HG02973 (cell line): Measurements from ENCODE around the gene POM121L2.

Experiments used
- ATAC-seq: cut with Tn5 transposase; IDR thresholded peaks from one replicate; pipeline ENCODE4 v1.9.1; 2021; ENCODE audit warnings: moderate library complexity; ENCODE audit not compliant: unreplicated experiment

POM121L2 gene

DNA sequence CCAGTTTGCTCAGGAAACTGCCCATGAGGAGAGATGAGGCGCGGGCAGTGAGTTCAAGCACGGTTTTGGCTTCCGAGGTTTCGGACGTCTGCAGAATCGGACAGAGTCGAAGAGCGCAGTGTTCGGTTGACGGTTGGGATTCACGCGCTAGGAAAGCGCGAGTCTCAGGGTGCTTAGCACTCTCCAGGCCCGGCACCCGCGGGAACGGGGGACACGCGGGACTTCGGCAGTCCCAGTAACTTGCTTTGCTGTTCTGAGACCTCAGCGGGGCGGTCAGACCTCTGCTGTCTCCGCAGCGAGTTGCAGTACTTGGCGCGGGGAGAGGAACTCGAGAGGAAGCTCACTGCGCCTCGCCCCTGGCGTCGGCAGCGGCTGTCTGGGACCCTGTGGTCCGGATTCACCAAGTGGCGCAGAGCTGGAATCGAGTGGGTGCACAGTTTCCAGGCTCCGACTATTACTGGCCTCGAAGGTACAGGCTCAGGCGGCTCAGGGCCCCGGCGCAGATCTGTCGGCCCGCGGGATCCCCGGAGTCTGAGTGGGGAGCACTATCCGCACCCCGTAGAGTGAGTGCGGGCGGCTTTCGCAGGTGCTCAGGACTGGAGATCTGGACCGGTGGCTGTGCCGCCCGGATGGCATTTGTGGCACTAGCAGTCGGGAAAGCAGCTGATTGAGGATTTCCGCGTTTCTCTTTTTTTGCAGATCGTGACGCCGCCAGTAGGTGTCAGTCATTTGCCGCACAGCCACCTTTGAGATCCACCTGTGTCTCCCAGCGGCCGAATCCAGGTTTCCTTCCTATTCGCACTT is at the start of gene POM121L2:
TSS of gene POM121L2 (minus strand) at position 128 of the 804 bp plus-strand sequence. CDS start at position 25, 103 bp downstream.
- peak; percentile 62 for ATAC-seq

DNA sequence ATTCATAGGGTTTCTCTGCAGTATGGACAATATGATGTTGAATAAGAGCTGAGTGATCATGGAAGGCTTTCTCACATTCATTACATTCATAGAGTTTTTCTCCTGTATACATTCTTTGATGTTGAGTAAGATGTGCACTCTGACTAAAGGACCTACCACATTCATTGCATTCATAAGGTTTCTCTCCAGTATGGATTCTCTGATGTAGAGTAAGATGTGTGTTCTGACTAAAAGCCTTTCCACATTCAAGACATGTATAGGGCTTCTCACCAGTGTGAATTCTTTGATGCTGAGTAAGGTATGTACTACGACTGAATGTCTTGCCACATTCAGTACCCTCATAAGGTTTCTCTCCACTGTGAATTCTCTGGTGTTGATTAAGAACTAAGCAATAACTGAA is 47.2 kb upstream of the POM121L2 start:
- ATAC-seq = no peak

DNA sequence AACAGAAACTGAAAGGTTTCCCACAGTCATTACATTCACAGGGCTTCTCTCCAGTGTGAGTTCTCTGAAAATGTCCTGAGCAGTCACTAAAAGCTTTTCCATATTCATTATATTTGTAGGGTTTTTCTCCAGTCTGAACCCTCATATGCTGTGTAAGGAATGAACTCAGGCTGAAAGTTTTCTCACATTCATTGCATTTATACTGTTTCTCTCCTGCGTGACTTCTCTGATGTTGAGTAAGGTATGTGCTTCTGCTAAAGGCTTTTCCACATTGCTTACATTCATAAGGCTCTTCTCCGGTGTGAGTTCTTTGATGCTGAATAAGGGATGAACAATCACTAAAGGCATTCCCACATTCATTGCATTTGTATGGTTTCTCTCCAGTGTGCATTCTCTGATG is 46.7 kb upstream of the POM121L2 start:
- ATAC-seq = no peak

DNA sequence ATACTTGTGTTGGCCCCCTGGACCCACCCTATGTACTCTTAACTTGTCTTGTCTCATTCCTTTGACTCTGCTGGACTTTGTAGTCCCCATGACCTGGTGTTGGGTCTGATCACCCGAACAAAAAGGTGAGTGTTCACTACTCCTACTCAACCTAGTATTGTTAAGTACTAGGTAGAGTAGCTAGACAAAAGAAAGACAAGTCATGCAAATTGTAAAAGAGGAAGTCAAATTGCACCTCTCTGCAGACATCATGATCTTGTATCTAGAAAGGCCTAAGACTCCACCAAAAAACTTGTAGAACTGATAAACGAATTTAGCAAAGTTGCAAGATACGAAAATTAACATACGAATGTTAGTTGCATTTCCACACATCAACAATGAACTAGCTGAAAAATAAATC is 40.8 kb upstream of the POM121L2 start:
- ATAC-seq = no peak

DNA sequence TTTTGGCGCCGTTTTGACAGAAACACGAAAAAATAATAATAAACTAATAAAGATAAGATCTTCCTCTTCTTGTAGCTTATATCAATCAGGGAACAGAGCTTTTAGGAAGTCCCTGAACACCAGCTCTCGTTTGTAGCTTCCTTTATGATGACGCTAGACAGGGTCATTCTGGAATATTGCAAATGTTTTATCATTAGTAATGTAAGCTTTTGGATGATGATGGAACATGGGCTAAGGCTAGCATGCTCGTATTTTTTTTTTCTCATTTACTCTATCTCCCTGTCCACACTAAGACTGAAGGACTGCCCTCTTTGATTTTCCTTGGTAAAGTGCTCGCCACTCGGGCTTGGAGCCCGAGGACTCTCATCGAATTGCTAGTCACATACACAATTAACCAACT is 22.1 kb upstream of the POM121L2 start:
- no peak for ATAC-seq

DNA sequence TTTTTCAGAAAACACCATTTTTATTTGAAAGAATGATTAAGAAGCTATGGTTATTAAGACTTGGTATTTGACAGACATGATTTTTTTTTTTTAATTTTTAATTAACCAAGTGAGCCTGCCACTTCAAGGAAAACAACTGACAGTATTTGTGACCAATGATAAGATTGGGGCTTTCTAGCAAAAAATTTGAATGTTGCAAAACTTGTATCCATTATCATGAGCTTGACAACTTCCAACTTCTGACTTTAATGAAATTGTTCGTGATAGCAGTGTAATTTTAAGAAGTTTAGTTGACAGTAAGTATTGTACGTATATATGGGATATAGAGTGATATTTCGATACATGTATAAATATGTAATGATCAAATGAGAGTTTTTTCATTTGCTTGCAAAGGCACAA is 21.6 kb upstream of the POM121L2 start:
- ATAC-seq = no peak

DNA sequence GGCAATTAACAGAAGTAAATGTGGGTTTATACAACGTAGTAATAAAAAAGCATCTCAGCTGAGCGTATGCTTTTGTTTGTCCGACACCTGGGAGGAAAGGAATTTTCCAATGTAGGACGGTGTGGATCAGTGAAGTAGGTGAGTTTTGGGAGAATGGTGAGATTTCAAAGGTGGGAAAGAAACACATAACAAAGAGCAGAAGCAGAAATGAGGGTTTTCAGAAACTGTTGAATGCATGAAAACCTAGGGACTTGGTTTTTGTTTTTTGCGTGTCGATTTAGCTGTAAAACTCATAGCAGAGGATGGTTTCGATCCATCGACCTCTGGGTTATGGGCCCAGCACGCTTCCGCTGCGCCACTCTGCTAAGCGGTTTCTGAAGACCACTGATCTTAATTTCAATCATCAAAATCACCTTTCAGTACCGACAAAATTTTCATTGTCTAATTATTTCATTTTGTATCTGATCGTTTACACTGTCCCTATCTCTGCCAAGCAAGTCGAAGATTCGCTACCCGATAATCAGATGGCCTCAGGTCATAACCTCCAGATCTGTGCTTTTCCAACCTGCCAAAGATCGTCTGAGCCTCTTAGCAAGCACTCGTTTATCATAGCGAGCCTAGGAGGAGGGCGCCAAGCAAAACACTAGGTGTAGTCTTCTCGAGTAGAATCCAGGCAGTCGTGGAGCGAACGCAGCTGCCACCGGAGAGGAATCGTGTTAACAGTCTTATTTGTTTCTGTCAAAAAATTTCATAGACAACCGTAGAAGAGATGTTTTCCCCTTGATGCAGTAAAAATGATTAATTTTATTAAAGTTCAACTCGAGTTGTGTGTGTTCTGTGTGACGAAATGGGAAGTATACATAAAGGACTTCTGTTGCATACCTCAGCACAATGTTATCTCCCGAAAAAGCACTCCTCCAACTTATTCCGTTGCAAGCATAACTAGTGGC is 20.9 kb upstream of the POM121L2 start:
- ATAC-seq = no peak

DNA sequence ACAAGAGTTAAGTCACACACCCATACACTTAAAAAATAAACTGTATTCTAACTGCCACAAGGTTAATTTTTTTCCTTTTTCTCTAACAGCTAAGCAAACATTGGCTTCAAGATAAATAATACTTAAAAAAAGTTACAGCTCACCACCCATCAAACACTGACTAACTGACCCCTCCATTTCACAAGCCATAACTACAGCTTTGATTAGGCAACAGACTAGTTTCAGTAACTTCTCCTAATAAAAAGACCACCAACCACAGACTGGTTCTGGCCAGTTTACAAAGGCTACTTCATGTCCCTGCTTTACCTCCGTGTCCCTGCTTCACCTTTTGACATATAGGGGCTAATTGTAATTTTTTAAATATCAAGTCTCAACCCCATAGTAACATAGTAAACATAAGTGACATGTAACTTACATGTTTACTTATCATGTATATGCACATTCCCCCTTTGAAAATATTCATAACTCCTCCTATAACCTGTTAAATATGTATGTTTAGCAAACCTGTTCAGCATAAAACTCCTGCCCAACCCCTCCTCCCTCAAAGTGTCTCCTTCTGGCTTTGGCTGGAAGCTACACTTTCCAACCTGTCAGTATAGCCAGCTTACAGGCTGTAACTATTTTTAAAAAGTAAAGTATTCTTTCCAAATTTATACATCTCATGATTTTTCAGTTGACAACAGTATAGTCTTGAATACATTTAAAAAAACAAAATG is 15.1 kb upstream of the POM121L2 start:
- no peak for ATAC-seq

DNA sequence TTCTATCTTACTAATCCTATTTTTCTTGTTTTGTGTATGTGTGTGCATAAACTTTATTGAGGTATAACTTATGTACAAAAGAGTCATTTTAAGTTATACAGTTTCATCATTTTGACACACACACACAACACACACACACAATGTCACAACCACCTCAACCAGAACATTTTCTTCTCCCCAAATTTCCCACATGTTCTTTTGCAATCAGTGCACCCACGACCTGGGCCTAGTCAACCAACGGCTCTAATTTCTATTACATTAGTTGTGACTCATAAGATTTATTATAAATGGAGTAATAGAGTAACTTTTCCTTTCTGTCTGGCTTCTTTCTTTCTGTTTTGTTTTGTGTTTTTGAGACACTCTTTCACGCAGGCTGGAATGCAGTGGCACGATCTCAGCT is 9.8 kb upstream of the POM121L2 start:
- ATAC-seq = no peak

DNA sequence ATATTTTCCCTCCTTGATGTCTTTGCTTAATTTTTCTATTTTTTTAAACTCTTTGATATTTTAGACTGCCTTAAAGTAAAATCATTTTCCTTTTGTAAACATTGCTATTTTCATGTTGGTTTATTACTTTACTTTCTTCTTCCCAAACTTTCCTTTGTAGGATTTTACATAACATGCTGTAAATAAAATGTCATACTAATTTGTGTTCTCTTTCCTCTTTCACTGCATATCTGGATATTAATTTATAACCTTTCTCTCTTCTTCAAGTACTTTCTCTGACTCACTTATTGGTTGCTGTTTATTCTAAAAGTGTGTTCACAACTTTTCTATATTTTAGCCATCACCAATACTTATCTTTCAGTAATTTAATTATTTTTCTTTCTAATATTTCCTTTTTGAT is 9.3 kb upstream of the POM121L2 start:
- ATAC-seq = no peak

DNA sequence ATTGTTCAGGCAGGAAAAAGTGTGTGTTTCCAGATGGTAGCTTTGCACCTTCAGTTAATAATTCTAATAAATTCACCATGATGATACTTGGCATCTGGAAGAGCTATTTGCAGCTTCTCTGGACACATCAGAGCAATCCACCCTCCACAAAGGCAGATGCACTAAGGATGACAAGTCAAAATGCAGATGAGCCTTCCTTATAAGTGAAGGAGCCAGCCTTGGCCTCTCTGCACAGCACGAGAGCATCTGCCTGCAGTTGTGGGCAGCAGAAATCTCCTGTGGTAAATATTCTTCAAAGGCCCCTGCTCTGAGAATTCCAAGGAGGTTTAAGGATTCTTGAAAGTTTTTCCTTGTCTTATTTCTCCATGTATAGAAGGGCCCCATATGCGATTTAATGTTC is 6.9 kb upstream of the POM121L2 start:
- ATAC-seq = no peak

DNA sequence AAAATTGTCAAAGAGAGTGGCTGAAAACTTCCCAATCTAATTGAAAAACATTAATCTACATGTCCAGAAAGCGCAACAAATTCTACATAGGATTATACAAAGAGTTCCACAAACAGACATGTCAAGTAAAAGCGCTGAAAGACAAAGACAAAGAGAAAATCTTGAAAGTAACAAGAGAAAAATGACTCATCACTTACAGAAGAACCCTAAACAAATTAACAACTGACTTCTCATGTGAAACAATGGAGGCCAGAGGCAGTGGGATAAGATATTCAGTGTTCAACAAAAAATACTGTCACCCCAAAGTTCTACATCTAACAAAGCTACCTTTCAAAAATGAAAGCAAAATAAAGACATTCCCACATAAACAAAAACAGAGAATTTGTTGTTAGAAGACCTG is 2.0 kb upstream of the POM121L2 start:
- no peak for ATAC-seq

DNA sequence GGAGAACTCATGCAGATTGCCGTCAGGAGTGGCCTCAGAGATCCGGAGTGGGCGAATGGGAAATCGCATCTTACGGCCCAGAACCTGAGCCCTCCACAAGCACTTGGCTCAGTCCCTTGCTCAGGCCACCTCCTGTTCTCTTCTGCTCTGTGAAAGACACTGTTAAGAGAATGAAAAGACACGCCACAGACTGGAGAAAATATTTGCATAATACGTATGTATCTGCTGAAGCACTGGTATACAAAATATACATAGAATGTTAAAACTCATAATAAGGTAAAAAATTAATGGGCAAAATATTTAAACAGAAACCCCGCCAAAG is 838 bp upstream of the POM121L2 start:
- ATAC-seq = peak; percentile 18

DNA sequence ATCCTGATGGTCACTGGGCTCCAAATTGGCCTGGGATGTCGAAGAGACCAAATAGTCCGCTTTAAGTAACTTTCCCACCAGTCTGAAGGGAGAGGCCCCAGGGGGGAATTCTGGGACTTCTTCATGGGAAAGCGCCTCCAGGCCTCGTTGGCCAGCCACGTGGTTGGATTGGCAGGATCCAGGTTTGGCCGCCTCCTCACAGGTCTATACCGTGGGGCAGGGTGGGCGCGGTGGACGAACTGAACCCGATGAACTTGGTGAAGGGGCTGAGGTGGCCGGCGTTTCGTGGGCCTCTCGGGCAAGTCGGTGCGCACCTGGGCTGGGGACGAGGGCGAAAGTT is 297 bp downstream of the POM121L2 start:
- no peak for ATAC-seq

DNA sequence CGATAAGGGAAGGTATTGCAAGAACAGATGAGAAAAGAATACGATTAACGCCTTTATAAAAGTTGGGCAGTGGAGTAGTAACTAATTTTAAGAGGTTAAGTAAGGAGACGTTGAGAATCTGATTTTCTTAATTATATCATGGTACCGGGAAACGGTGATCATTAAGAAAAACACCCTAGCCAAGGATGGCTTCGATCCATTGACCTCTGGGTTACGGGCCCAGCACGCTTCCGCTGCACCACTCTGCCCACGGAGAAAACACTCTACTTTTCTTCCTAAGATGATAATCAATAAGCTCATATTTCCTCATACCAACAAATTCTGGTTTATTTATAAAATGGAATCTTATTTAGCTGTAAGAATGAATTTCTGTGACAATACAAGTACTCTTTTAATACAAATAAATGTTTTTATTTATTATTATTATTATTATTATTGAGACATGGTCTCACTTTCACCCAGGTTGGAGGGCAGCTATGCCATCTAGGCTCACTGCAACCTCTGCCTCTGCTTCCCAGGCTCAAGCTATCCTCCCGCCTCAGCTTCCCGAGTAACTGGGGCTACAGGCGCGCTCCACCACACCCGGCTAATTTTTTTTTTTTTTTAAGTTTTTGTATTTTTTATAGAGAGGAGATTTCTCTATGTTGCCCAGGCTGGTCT is 8.3 kb downstream of the POM121L2 start:
- no peak for ATAC-seq

DNA sequence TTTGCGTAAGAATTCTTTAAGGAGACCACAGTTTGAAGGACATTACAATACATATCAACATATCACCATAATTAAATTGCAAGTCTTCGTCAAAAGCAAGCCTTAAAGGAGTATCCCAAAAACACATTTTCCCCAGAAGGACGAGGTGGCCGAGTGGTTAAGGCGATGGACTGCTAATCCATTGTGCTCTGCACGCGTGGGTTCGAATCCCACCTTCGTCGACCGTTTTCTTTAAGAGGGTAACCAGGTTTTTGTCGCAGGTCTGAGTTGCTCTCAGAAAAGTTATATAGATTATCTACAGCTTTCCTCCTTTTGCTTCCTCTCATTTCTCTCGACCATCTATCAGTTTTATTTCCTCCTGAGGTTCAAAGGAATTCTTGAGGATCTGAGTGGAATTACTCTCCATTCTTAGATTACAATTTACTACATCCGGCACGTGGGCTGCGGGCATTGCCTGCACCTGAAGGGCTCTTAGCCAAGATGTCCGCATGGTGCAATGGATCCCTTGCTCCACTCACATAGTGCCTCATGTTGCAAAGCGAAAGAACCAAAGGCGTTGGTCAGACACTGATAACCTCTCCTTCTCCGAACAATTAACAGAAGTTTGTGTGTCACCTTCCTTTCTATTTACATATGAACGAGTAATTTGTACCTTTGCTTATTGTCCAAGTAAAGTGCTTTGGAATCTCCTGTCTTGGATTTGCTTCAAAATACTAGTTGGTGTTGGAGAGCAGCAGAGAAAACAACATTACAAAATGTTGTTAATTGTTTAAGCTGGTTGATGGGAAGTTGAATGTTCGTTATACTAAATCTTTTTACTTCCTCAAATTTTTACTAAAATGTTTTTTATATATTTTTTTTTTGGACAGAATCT is 14.0 kb downstream of the POM121L2 start:
- ATAC-seq = no peak

DNA sequence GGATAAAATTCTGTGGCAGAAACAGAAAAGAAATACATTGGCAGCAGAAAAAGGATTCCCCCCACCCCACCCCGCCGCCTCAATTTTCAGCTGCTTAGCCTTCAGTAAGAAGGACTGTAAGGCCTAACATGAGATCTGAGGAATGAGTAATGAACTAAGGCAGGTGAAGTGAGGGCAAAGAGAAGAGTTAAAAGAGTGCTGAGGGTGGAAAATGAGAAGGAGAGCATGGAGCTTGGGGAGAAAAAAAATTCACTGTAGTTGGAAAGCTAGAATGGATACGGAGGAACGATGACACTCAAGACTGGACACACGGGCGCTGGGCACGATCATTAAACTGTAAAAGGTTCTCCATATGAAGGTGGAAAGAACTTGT is 14.6 kb downstream of the POM121L2 start:
- ATAC-seq = no peak

DNA sequence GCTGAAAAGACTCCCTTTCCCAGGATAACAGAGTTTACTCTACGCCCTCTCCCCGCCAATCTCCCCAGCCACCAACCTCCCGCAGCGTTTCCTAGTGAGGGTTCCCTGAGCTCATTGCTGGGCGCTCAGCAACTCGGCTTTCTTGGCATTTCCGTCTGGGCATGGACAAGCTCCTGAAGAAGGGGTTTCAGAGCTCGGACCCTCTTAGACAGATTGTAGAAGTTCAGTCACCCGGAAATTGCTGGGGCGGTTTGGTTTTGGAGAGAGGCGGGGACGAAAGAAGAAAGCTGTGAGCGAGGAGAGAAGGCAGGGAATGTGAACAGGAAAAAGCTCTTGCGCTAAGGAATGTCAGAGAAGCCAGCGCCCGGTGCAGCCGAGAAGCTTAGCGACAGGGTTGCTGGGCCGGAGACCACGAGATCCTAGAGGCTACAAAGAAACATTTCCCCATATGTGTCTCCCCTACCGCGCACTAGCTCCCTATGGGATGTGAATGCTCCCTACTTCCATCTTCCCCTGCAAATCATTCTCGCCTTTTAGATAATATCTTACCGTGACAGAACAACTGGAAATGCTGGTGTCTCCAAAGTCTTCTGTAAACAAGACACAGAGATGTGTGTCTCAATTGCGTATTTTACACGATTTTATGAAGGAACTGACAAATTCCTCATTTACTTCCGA is 15.8 kb downstream of the POM121L2 start:
- no peak for ATAC-seq

DNA sequence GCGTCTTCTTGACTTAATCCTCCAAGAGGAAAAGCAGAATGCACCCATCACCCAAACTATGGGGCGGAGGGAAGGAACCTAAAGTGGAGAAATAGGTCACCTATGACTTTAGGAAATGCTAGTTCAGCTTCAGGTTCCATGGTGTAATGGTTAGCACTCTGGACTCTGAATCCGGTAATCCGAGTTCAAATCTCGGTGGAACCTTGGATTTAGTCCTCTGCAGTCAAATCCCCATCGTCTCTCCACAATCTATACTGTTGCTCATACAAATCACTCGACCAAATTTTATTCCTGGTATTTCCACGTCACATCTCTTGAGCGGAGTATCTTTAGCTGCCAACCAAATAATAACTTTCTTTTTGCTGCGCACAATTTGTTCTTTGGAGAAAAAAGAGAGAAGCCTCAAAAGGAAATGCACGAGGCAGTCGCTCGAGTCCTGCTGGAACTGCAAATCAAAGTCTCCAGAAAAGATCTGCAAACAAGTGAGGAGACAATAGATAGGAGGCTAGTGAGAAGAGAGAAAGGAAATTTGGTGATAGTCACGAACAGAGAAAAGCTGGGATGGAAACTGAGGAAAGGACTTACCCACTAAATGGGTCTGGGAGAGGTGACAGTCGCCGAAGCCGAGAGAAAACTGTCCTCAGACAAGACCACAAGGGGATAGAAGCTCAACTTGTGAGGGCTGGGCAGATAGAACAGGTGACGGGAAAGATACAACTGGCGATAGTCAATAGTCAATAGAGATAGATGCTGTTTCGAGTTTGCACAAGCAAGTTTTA is 16.6 kb downstream of the POM121L2 start:
- no peak for ATAC-seq
